GM19328 (cell line): ENCODE measurements around the gene PLSCR5.
A peak's percentile ranks its signal among the peaks of the same experiment; 100 is the strongest.

Experiments
- ATAC-seq: cut with Tn5 transposase; IDR thresholded peaks from one replicate; pipeline ENCODE4 v1.9.1; 2021; ENCODE audit warnings: mild to moderate bottlenecking, moderate library complexity; ENCODE audit not compliant: unreplicated experiment

PLSCR5 gene

GRCh38 chr3:146589899-146590508 is 15.1 kb downstream of the PLSCR5 start:
- ATAC-seq: no peak

- no peak for ATAC-seq
These were observed 20.0 kb downstream of the PLSCR5 start for GRCh38 chr3:146585156-146585555.

- no peak for ATAC-seq
These were observed 23.1 kb downstream of the PLSCR5 start for GRCh38 chr3:146581951-146582467.

- ATAC-seq: no peak
These were observed 24.0 kb downstream of the PLSCR5 start for GRCh38 chr3:146581080-146581601.

- ATAC-seq: no peak
These were observed 27.5 kb downstream of the PLSCR5 start for GRCh38 chr3:146577662-146578061.

GRCh38 chr3:146575636-146576035 is 29.5 kb downstream of the PLSCR5 start:
- no peak for ATAC-seq

GRCh38 chr3:146574173-146574572 is 31.0 kb downstream of the PLSCR5 start:
- no peak for ATAC-seq

GRCh38 chr3:146569314-146569713 is 35.8 kb downstream of the PLSCR5 start:
- no peak for ATAC-seq

- no peak for ATAC-seq
These were observed 39.0 kb downstream of the PLSCR5 start for GRCh38 chr3:146566138-146566537.

- ATAC-seq: no peak
These were observed 43.3 kb downstream of the PLSCR5 start for GRCh38 chr3:146561879-146562278.

GRCh38 chr3:146561463-146561862 is 43.7 kb downstream of the PLSCR5 start:
- ATAC-seq: no peak

- no peak for ATAC-seq
These were observed 44.5 kb downstream of the PLSCR5 start for GRCh38 chr3:146560678-146561077.

- no peak for ATAC-seq
These were observed 45.8 kb downstream of the PLSCR5 start for GRCh38 chr3:146559388-146559787.

- ATAC-seq: no peak
These were observed 46.4 kb downstream of the PLSCR5 start for GRCh38 chr3:146558781-146559180.

- ATAC-seq: no peak
These were observed 47.4 kb downstream of the PLSCR5 start for GRCh38 chr3:146557745-146558144.

- no peak for ATAC-seq
These were observed 49.8 kb downstream of the PLSCR5 start for GRCh38 chr3:146555311-146555710.

GRCh38 chr3:146554151-146554760 is 50.9 kb downstream of the PLSCR5 start:
- ATAC-seq: no peak

GRCh38 chr3:146550743-146551510 is 54.2 kb downstream of the PLSCR5 start:
- peak; percentile 87 for ATAC-seq

- no peak for ATAC-seq
These were observed 55.0 kb downstream of the PLSCR5 start for GRCh38 chr3:146550070-146550615.

- ATAC-seq: no peak
These were observed 57.8 kb downstream of the PLSCR5 start for GRCh38 chr3:146547235-146547835.
